Measurements from ENCODE around the gene HDLBP.

The HDLBP gene

DNA sequence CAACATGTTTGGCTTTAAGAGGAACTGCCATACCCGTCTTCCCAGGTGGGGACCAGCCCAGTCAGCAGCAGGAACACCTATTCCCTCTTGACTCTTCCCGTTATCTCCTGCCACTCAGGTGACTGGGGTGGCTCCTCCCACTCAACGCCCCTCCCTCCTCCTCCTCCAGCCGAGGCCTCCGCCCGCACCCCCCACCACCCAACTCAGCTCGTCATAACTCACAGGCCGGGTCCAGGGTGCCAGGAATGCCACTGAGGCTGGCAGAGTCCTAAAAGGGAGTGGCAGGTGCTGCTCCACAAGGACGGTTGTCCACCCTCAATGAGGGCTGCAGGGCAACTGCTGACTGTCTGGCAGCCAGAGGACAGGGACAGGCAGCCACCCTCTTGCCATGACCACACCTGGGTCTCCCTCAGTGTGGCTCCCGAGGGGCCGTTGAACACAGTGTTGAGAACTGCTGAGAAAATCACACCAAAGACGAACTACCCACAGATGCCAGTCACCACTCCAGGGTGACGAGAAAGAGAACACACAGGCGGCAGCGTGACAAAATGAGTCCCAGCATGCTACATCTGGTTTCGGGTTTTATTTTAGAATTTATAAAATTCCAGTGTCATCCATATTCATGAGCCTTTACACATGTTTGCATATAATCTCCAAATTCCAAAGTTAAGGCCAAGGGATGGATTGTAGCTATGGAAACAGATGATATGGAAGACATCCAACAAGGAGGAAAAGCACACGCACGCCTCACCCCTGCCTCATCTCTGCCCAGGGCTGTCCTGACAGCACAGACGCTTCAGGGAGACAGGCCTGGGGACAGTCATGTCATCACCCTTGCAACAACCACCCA lies 88.5 kb downstream of the HDLBP start:
- no peak for DNase-seq

DNA sequence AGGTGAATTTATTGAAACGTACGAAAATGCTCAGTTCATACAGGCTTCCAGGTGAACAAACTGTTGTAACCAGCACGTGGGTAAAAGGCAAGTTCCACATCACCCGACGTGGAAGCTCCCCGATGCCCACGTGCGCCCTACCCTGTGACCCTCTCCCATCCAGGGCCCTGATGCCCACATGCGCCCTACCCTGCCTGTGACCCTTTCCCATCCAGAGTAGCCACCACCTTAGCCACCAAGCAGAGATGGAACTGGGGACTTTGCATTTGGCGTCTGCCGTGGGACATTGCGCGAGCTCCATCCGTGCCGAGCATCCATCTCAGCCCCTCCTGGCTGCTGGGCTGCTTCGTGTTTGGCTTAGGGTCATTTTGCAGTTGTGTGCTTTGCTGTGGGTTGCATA lies 89.5 kb downstream of the HDLBP start:
- no peak for DNase-seq

- DNase-seq: no peak
These were observed 89.9 kb downstream of the HDLBP start for GRCh38 chr2:241225545-241225944.

DNA sequence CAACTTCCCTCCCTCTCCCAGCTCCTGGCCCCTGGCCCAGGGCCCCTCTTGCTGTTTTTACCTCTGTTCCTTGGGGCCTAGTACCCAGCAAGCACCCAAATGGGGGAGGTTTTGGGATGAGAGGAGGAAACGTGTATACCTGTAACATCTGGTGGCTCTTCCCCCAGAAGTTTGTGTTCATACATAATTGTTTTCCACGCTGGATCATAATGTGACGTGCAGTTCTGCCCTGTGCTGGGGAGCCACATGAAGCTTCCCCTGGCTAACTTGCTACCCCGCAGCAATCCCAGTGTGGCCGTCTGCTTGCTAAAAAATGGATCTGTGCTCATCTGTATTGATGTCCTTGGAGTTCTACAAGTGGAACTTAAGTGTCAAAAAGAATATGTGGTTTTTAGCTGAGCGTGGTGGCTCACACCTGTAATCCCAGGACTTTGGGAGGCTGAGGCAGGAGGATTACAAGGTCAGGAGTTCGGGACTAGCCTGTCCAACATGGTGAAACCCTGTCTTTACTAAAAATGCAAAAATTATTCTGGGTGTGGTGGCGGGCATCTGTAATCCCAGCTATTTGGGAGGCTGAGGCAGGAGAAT lies 90.5 kb downstream of the HDLBP start:
- no peak for DNase-seq

- no peak for DNase-seq
These were observed 91.2 kb downstream of the HDLBP start for GRCh38 chr2:241224018-241224850.

DNA sequence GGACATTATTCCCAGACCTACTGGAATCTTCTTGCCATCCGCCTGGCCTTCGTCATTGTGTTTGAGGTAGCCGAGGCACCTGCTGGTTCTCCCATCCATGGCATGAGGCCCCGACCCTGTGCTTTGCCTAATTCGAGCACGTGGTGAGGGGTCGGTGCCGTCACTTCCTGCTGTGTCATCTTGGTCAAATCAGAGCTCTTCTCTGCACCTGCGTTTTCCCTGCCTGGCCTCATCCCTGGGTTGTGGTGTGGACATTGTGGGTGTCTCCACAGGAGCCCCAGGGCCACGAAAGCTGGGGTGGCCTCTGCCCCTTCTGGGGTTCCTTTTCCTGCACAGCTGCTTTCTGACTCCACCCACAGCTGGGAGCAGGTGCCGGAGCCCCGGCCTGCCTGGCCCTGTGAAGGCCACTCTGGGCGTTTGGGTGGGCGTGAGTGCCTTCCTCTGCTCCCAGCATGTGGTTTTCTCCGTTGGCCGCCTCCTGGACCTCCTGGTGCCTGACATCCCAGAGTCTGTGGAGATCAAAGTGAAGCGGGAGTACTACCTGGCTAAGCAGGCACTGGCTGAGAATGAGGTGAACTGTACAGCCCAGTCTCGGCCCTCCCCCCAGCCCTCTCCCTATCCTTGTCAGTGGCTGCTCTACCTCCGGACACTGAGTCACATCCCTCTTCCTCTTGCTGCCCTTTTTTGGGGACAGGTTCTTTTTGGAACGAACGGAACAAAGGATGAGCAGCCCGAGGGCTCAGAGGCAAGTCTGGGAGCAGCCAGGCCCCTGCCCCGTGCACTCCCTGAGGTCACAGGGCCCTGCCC lies 92.1 kb downstream of the HDLBP start:
- DNase-seq: no peak

DNA sequence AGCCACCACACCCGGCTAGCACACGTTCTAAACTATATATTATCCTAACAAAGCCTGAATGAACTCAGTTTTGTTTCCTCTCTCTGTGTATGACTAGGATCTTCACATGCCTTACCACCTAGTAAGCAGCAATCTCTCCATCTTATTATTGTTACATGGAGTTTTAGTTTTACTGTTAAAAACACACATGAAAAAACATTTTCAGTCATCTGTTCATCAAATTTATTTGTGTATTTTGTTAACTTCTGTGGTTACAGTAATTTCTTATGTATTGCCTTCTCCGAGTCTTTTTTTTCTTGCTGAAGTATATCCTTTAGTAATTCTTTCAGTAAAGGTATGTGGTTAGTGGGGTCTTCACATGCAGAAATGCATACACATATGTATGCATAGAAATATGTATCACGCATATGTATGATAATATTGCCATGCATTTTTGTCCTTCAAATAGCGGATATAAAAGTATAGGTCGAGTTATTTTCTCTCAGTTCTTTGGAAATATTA lies 95.6 kb downstream of the HDLBP start:
- no peak for DNase-seq

DNA sequence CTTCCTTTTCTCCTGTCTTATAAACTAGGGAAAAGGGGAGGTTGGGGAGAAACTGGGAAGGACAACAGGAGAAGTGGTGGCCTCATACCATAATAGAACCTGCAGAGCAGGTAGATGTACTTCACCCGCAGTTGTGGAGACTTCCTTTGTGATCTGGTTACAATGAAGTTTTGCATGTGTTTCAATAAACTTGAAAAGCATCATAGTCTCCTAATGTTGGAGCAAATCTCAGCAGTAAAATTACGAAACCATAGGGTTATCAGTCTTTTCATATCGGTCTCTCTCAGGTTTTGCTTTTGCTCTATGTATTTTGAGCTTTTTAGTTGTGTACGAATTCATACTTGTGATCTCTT lies 96.5 kb downstream of the HDLBP start:
- DNase-seq: no peak

- DNase-seq: peak; percentile 44 to 56
These were observed 97.1 kb downstream of the HDLBP start for GRCh38 chr2:241218131-241219029.

DNA sequence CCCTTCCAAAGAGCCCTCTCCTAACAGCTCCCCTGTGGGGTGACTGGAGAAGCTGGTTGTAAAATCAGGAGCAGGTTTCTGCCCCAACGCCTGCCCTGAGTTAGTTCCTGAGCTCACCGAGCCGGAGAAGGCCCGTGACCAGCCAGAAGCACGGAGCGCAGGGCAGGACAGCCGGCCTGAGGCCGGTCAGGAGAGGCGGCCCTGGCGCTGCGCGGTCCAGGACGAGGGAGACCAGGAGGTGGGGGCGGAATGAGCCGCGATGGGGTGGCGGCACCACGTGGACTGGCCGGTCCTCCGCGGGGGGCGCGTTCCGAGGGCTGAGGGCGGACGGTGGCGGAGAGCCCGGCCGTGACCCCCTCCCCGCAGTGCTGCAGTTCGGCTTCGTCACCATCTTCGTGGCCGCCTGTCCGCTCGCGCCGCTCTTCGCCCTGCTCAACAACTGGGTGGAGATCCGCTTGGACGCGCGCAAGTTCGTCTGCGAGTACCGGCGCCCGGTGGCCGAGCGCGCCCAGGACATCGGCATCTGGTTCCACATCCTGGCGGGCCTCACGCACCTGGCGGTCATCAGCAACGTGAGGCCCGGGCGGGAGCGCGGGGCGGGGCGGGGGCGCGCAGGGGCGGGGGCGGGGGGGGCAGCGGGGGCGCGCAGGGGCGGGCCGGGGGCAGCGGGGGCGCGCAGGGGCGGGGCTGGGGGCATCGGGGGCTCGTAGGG lies 98.0 kb downstream of the HDLBP start:
- peak; percentile 33 to 53 for DNase-seq

DNA sequence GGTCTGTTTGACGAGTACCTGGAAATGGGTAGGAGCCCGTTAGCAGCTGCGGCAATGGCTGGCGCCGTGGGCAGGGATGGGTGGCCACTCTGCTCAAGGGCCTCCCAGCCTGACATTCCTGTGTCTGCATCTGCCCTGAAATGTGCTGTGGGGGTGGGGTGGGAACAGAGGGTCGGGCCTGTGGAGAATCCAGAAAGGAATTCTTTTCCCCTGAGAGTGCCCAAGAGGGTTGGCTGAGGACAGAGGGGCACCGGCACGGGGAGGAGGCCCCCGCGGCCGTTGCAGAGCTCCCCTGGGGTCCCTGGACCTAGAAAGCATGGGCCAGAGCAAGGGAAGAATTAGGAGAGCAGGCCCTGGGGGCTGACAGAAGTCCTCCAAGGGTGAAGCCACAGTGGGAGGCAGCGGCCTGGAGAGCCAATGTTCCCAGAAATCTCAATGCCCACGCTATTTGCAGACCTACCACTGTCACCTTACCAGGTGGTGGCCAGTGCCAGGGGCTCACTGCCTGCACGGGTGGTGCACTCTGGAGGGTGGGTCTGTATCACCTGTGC lies 99.2 kb downstream of the HDLBP start:
- DNase-seq: no peak

GRCh38 chr2:241215421-241215820 lies 100.1 kb downstream of the HDLBP start:
- no peak for DNase-seq

- no peak for DNase-seq
These were observed 100.7 kb downstream of the HDLBP start for GRCh38 chr2:241214766-241215165.

DNA sequence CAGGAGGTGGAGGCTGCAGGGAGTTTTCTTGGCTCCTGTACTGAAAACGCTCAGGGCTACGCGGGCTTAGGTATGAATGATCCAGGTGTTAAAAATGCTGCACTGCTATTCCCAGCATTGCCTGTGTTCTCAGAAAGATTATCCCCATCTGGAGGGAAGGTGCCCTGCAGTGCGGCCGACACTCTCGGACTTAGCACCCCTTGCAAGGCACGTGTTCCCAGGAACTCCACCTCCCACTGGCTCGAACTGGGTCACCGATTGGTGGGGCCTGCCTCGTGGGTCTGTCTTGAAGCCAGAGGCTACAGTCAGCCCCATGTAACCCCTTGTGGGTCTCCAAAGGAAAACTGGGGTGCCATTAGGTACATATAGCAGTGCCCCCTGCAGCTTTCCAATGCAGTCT lies 101.3 kb downstream of the HDLBP start:
- DNase-seq: no peak

DNA sequence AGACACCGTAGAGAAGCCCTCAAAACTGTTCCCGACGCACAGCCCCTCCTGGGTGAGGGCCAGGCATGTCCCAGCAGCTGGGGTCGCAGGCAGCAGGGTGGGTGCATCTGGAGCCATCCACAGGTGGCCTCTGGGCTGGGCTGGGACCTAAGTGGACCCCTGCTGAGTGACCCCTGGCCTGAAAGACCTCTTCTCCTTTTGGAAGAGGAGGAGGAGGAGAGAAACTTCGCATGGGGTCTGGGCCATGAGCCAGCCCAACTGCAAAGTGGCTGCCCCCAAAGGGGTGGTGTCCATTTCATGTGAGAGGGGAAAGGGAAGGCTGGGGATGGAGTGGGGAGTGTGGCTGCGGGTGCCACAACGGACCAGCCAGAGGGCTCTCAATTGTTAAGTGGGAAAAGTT lies 101.9 kb downstream of the HDLBP start:
- no peak for DNase-seq

DNA sequence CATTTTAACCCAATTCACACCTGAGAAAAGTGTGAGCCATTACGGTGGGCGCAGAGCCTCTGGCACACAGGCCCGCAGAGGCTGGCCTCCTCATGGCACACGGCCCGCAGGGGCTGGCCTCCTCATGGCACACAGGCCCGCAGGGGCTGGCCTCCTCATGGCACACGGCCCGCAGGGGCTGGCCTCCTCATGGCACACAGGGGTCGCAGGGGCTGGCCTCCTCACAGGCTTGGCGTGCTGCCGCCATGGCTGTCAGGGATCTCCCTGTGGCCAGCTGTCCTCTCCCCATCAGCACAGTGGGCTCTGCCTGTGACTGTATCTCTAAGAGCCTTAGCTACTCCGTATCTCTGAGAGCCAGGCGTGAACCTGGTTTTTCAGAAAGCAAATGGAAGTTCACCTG lies 102.4 kb downstream of the HDLBP start:
- no peak for DNase-seq

- no peak for DNase-seq
These were observed 104.2 kb downstream of the HDLBP start for GRCh38 chr2:241211276-241211675.

DNA sequence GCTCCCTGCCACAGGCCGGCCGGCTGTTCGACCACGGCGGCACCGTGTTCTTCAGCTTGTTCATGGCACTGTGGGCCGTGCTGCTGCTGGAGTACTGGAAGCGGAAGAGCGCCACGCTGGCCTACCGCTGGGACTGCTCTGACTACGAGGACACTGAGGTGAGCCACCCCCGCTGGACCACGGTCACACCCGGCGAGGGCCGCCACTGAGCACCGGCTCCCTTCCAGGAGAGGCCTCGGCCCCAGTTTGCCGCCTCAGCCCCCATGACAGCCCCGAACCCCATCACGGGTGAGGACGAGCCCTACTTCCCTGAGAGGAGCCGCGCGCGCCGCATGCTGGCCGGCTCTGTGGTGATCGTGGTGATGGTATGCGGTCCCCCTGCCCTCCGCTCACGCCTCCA lies 106.2 kb downstream of the HDLBP start:
- no peak for DNase-seq

- no peak for DNase-seq
These were observed 107.4 kb downstream of the HDLBP start for GRCh38 chr2:241208058-241208457.

DNA sequence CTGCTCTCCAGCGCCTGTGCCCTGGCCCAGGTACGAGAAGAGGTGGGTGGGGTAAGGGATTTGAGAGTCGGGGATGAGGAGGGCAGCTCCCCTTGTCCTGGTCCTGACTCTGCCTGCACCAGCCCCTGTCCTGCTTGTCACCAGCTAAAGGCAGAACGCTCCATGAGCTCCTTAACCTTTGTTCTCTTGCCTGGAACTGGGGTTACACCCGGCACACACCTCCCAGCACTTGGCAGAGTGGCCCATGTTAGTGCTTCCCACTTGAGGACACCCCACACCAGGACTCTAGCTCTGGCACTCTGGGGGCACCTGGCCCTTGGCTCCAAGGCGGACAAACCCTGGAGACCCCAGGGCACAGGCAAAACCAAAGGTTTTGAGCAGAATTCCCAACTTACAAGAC lies 107.8 kb downstream of the HDLBP start:
- DNase-seq: no peak

DNA sequence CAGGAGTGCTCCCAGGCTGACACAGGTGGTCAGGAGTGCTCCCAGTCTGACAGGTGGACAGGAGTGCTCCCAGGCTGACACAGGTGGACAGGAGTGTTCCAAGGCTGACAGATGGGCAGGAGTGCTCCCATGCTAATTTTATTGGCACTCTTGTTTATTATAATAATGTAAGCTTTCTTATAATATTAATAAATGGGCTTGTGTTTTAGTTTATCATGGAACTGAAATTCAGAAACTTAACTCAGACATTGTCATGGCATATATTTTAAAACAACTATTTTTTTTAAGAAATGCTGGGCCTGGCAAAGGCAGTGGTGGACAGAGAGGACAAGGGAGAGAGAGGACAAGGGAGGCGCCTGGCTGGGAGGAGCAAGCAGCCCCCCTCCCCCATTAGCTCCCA lies 108.3 kb downstream of the HDLBP start:
- no peak for DNase-seq
